Measurements from ENCODE around the gene PLIN5. TPM values are rescaled to one million over a fixed set of nuclear protein-coding genes. Genes with fewer than 3 reads are reported as not detected.
A peak's percentile ranks its signal among the peaks of the same experiment; 100 is the strongest.

Gene PLIN5
- polyA plus RNA-seq, 3 donors: 0.28 to 3.0 (median 0.58) TPM

GRCh38 chr19:4571305-4571917 lies 36.4 kb upstream of the PLIN5 start:
- no peaks in the 10 kb centered on the region for H3K79me2 ChIP-seq (ENCODE audit: insufficient read depth, low read length)
- intact Hi-C loops (cut with micrococcal nuclease): no loop called here
- no peaks in the 10 kb centered on the region for H3K9me3 ChIP-seq (replicated peaks in 1 of 2; ENCODE audit: control insufficient read depth in 1 of 2, insufficient read depth in 1 of 2, low read length in 2 of 2)

DNA sequence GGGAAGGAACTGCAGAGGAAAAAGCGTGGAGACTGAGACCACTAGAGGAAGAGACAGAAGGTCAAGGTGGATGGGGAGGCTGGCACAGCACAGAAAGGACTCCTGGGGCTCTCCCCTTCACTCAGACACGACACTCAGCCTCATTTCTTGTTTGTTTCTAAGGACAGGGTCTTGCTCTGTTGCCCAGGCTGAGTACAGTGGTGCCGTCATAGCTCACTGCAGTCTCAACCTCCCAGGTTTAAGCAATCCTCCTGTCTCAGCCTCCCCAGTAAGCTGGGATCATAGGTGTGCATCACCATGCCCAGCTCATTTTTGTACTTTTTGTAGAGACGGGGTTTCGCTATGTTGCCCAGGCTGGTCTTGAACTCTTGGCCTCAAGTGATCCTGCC lies 35.9 kb upstream of the PLIN5 start:
- Histone ChIP-seq H3K79me2 (ENCODE audit: insufficient read depth, low read length) (no peaks in the 10 kb centered on the region), H3K36me3 (replicated peaks in 1 of 2; ENCODE audit: control insufficient read depth in 1 of 2, insufficient read depth in 2 of 2, low read length in 2 of 2) (no peaks in the 10 kb centered on the region), H3K4me2 (replicated peaks; ENCODE audit: extremely low read depth, low read length, poor library complexity, severe bottlenecking) (no peak overlapping the region), H3K27ac (ENCODE audit: low read depth in 1 of 2, low read length in 2 of 2) (no peak overlapping the region), H2AFZ (ENCODE audit: insufficient read depth, low read depth, low read length, poor library complexity, severe bottlenecking) (no peak overlapping the region), H4K20me1 (ENCODE audit: insufficient read depth, low read length) (no peaks in the 10 kb centered on the region), H3K4me3 (replicated peaks in 1 of 3; ENCODE audit: low read depth in 2 of 3, low read length in 3 of 3) (no peak overlapping the region), H3K9ac (ENCODE audit: insufficient read depth, low read length, poor library complexity, severe bottlenecking) (no peak overlapping the region), H3K27me3 (ENCODE audit: control insufficient read depth in 2 of 2, insufficient read depth in 2 of 2, low read length in 2 of 2) (peaks cover 0 to 24% of the 10 kb centered on the region in 2 donors), H3K4me1 (ENCODE audit: control insufficient read depth in 1 of 2, insufficient read depth in 2 of 2, low read length in 2 of 2) (peaks cover 28 to 29% of the 10 kb centered on the region in 2 donors), H3K9me3 (replicated peaks in 1 of 2; ENCODE audit: control insufficient read depth in 1 of 2, insufficient read depth in 1 of 2, low read length in 2 of 2) (no peaks in the 10 kb centered on the region)
- Mint-ChIP-seq H3K4me3 (peak overlapping the region in 1 of 2 donors; percentile 16), H3K27me3 (ENCODE audit: low read depth in 3 of 3) (peaks cover 21 to 34% (median 24%) of the 10 kb centered on the region in 3 donors), H3K36me3 (no peaks in the 10 kb centered on the region), H3K27ac (peak overlapping the region in 1 of 7 donors; percentile 71), H3K4me1 (peaks cover 38% of the 10 kb centered on the region), H3K9me3 (peaks cover 0 to 3% (median under 1%) of the 10 kb centered on the region in 7 donors)
- WGBS (ENCODE audit: insufficient coverage): 98% methylated on average over 5 of the region's 5 CpGs
- intact Hi-C loops (cut with micrococcal nuclease): no loop called here
- TF ChIP-seq, protein P1, sequence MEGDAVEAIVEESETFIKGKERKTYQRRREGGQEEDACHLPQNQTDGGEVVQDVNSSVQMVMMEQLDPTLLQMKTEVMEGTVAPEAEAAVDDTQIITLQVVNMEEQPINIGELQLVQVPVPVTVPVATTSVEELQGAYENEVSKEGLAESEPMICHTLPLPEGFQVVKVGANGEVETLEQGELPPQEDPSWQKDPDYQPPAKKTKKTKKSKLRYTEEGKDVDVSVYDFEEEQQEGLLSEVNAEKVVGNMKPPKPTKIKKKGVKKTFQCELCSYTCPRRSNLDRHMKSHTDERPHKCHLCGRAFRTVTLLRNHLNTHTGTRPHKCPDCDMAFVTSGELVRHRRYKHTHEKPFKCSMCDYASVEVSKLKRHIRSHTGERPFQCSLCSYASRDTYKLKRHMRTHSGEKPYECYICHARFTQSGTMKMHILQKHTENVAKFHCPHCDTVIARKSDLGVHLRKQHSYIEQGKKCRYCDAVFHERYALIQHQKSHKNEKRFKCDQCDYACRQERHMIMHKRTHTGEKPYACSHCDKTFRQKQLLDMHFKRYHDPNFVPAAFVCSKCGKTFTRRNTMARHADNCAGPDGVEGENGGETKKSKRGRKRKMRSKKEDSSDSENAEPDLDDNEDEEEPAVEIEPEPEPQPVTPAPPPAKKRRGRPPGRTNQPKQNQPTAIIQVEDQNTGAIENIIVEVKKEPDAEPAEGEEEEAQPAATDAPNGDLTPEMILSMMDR (IDR thresholded peaks at IDR 0.05): no peak
- no peak for DNase-seq

More at GRCh38 chr19:4571305-4571917, 36.4 kb upstream of the PLIN5 start:
- H4K20me1 ChIP-seq (ENCODE audit: insufficient read depth, low read length): no peaks in the 10 kb centered on the region
- peaks cover 0 to 29% of the 10 kb centered on the region in 2 donors for H3K27me3 ChIP-seq (ENCODE audit: control insufficient read depth in 2 of 2, insufficient read depth in 2 of 2, low read length in 2 of 2)
- Mint-ChIP-seq H3K4me1 (peaks cover 40% of the 10 kb centered on the region), H3K9me3 (peaks cover 0 to 5% (median 2%) of the 10 kb centered on the region in 7 donors), H3K36me3 (no peaks in the 10 kb centered on the region), H3K27me3 (ENCODE audit: low read depth in 3 of 3) (peaks cover 18 to 39% (median 28%) of the 10 kb centered on the region in 3 donors), H3K27ac (no peak overlapping the region), H3K4me3 (no peak overlapping the region)
- no peak overlapping the region for H3K9ac ChIP-seq (ENCODE audit: insufficient read depth, low read length, poor library complexity, severe bottlenecking)
- no peak for DNase-seq
- TF ChIP-seq, protein P1 (IDR thresholded peaks at IDR 0.05): no peak
- H3K36me3 ChIP-seq (replicated peaks in 1 of 2; ENCODE audit: control insufficient read depth in 1 of 2, insufficient read depth in 2 of 2, low read length in 2 of 2): no peaks in the 10 kb centered on the region
- 94% methylated on average over 13 of the region's 22 CpGs for WGBS (ENCODE audit: insufficient coverage)
- no peak overlapping the region for H2AFZ ChIP-seq (ENCODE audit: insufficient read depth, low read depth, low read length, poor library complexity, severe bottlenecking)
- H3K4me1 ChIP-seq (ENCODE audit: control insufficient read depth in 1 of 2, insufficient read depth in 2 of 2, low read length in 2 of 2): peaks cover 28 to 29% of the 10 kb centered on the region in 2 donors
- no peak overlapping the region for H3K4me3 ChIP-seq (replicated peaks in 1 of 3; ENCODE audit: low read depth in 2 of 3, low read length in 3 of 3)
- H3K27ac ChIP-seq (ENCODE audit: low read depth in 1 of 2, low read length in 2 of 2): no peak overlapping the region
- no peak overlapping the region for H3K4me2 ChIP-seq (replicated peaks; ENCODE audit: extremely low read depth, low read length, poor library complexity, severe bottlenecking)

Measured in CD14-positive monocyte (primary cell).